ENCODE measurements around the gene BACH2.
"Not testable (repeated sequence)": the region's sequence is repeated elsewhere in the genome, so short reads cannot be mapped to it uniquely, and the experiment has no call there.

The BACH2 gene

GRCh38 chr6:89985751-89986493 lies 310.7 kb downstream of the BACH2 start:
- DNase-seq: peak; percentile 97

GRCh38 chr6:89984926-89985750 lies 311.5 kb downstream of the BACH2 start:
- DNase-seq: peak; percentile 86

- no peak for DNase-seq
Measured at GRCh38 chr6:89980353-89980752, 316.3 kb downstream of the BACH2 start.

DNA sequence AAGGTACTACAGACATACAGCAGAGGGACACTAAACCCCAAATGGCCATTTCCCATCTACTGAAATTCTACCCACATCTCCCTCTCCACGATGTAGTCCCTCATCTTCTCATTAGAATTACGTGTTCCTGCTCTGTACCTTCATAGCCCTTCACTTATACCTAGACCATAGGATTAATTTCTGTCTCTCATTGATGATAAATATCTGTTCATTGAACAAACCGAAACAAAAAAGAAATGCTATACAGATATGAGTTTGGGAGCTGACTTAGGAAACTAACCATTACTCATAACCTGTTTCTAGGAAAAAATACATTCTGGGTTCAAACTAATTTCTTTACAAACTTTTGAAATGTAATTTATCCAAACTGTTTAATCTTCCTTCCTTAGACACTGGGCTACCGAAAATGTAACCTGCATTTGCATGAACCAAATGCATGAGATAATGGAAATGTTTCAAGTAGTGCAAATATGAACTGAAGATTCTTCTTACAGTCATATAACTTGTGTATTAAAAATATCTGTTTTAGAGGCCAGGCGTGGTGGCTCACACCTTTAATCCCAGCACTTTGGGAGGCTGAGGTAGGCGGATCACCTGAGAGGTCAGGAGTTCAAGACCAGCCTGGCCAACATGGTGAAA lies 317.0 kb downstream of the BACH2 start:
- no peak for DNase-seq

DNA sequence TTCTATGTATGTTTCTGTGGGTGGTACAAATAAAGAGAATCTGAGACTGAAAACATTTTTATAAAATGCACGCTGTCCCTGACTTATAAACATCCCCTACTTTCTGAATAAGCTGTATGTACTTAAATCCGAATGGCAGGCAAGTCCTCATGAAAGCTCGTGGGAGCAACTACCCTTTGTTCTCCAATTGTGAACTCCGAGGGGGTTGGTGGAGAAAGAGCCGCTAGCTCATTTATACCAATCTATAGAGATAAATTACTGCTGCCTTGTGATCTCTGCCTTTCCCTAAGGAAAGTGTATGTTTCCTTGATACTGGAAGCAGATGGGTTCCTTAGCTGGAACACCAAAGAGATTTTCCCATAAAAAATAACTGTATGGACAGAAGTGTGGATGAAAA lies 317.9 kb downstream of the BACH2 start:
- peak; percentile 39 for DNase-seq

DNA sequence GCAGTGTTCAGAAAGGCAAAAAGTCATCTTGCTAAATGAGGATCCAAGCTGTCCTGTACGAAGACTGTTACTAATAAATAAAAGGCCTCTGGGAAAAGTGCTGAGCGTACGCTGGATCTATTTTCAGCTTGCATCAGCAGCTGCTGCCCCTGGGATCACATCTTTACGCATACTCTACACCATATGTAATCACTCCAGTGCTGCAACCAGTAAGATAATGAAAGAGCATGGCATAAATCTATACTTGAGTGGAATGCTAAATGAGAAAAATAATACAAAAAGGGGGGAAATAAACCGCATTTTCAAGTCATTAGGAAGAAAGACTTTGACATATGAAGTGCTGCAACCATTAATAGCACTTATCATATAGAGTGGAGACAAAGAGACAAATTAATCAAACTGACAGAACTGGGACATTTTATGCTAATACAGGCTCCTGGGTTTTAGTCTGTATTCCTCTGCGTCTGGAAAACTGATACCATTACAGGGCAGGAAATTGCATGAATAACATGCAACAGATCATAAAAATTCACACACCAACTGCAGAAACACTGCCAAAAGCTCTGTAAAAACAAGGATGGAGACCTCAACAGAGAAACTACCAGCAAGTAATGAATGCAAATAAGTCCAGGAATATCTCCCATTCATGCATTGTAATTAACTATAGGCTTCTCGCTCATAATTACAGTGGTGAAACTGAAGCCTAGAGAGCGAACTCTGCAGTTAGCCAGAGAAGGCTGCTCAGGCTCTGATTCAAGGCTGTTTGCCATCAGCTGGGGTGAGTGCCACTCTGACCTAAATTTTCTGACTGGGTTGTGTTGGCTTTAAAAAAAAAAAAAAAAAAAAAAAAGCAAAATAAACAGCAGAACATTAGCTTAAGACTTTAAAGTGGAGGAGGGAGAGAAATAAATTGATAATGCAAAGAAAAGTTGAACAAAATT lies 318.6 kb downstream of the BACH2 start:
- peak; percentile 98 for DNase-seq

DNA sequence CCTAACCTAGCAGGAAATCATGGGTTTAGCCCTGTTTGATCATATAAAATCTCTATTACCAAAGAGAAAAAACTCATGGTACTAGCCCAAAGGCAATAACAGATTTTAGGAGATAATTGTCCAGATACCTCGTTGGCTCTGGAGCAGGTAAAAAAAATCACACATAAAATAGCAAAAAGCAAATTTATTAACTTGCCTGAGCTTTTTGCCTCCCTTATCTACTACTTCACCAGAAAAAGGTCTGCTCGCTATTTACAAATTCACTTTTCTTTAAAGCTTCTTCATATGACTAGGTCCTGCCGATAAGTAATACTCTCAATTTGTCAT lies 320.0 kb downstream of the BACH2 start:
- DNase-seq: no peak

- DNase-seq: no peak
Measured at GRCh38 chr6:89975991-89976693, 320.5 kb downstream of the BACH2 start.

GRCh38 chr6:89975366-89975765 lies 321.3 kb downstream of the BACH2 start:
- no peak for DNase-seq

- no peak for DNase-seq
Measured at GRCh38 chr6:89974834-89975233, 321.8 kb downstream of the BACH2 start.

GRCh38 chr6:89972025-89972381 lies 324.6 kb downstream of the BACH2 start:
- no peak for DNase-seq

- not testable (repeated sequence) for DNase-seq
Measured at GRCh38 chr6:89971338-89972024, 325.2 kb downstream of the BACH2 start.

DNA sequence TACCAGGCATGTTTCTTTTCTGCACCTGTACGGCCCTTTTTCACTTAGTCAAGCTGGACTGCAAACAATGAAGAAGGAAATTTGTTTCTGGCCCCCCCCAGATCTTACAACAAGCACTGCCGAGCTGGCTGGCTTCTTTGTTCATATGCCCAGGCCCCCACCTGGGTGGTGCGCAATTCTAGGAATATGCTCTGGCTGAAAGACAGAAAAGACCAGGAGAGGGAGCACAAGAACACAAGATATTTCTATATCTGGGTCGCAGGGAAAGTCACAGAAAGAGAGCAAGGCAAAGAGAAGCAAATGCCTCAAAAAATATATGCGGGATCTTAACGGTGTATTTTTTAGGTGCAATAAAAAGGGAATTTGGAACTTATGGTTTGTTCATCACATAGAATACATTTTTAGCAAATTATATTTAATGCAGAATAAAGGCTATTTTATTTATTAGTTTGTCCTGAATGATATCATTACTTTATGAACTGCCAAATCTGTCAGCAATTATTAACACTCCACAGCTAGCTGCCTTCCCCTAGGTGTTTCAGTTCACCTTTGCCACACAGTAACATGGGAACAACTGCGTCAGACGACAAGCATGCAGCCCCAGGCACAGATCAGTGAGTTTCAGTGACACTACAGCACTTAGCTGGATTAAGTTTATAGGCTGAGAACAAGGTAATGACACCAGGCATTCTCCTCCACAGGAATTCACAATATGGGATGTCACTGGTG lies 325.9 kb downstream of the BACH2 start:
- DNase-seq: peak; percentile 74

DNA sequence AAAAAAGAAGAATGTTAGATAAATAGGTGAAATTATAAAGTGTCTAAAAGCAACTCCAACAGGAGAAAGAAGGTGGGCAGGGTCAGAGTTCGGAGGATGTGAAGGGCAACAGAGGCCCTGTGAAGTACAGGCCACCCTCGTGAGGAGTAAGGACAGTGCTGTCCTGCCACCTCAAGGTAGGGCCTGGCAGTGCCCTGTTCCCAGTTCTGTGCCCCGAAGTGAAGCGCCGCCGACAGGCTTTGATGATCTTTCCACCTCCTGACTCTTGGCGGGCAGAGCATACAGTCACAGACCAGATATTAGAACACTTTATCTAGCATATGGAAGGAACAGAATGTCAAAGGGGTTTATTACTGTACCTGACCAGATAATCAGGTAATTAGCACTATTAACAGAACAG lies 326.6 kb downstream of the BACH2 start:
- no peak for DNase-seq

DNA sequence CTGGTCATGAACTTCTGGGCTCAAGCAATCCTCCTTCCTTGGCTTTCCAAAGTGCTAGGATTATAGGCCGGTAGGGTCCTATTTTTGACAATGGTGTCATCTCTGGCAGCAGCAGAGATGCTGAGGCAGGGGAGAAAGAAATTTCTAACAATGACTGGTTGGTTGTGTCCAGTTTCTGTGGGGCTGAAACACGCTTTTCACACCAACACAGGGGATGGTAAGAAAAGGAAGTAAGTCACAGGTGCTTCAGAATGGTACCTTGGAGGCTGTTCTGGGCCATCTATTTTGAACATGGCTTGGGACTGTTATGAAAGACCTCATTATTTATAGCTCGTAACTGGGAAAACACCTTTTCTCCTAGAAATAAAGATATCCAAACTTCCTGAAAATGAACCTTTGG lies 329.7 kb downstream of the BACH2 start:
- no peak for DNase-seq

DNA sequence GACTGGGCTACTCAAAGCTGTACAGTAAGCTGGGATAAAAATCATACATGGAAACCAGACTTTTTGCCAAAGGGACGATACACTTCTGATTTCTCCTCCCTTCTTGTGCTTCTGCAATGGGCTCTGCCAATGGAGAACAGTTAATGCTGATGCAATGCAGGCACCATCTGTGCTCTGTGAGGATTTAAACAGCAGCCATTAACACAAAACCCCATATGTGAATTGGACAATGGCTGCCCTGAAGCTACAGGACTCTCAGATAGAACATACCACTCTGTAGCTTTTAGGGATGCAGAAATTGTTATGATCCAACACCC lies 330.5 kb downstream of the BACH2 start:
- DNase-seq: no peak

GRCh38 chr6:89965441-89966227 lies 331.0 kb downstream of the BACH2 start:
- DNase-seq: no peak

GRCh38 chr6:89963391-89963790 lies 333.3 kb downstream of the BACH2 start:
- DNase-seq: no peak

DNA sequence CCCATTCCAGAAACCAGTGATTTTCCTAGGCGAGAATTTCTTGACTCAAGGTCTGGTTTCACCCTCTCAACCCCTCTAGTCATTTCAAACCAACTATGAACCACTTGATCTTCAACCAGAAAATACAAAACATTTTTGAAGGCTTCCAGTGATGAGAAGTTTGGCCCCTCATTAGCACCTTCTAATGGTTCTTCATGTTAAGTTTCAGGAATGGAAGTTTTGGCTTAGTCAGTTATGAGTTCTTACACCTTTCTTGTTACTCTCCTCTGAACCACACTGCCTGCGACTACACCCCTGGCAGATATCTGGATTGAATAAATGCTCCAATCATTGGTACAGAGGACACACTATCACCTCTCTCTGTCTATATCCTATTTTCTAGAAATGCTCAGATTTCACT lies 335.2 kb downstream of the BACH2 start:
- DNase-seq: no peak

DNA sequence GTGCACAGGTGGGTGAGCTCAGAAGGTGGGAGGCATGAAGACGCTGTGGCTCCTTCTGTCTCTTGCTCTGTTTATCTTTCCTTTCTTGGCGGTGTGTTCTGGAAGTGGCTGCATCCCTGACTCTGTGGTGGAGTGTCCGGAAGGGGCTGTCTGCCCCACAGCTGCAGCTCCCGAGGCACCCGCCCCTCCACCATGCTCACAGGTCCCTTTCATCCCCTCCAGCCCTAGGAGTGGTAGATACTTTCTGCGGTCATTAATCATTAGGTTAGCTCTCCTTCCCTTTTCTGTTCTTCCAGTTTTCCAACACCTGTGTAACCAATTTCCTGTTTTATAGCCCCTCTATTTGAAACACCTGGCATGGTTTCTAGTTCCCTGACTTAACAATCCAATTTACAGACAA lies 336.8 kb downstream of the BACH2 start:
- DNase-seq: no peak

Measured in fibroblast of skin of abdomen (primary cell).